Right lobe of liver (tissue), 4 donors: ENCODE data around the gene C19orf44.

ENCODE experiments used
- POLR2A ChIP-seq: fragments of 450-650 bp; IDR thresholded peaks from one replicate; pipeline ENCODE4 v1.6.1; 2017; ENCODE audit warnings: antibody characterized with exemption, mild to moderate bottlenecking
- TF ChIP-seq, protein P1 (sequence below), 4 donors: fragments of 200-600 bp in 3 of 4; fragments of 450-650 bp in 1 of 4; IDR thresholded peaks; one replicate each; pipeline versions ENCODE4 v1.5.1 to v1.8.0; 2016 to 2022; ENCODE audit warnings: antibody characterized with exemption in 4 of 4, mild to moderate bottlenecking in 2 of 4
- donor health status: DM: no; HTN: no; CAD: no.
- donor health status: DM: no; HTN: no; CAD: no.
- donor health status: DM: no; HTN: yes; CAD: no.

DNA sequence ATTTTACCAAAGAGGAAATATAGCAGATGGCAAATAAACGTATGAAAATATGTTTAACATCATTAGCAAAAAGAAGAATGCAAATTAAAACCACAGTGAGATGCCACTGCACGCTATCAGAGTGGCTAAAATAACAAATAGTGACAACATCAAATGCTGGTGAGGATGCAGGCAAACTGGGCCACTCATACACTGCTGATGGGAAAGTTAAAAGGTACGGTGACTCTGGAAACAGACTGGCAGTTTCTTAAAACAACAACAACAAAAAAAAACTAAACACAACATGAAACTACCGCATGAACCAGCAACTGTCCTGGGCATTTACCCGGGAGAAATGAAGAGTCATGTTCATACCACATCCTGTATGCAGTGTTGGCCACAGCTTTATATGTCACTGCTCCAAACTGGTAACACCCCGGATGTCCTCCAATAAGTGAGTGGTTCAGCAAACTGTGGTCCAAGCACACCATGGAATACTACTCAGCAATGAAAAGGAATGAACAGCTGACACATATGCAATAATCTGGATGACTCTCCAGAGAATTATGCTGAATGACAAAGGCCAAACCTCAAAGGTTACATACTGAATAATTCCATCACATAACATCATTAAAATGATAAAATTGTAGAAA, 46.7 kb upstream of the C19orf44 start:
- TF ChIP-seq, protein P1, sequence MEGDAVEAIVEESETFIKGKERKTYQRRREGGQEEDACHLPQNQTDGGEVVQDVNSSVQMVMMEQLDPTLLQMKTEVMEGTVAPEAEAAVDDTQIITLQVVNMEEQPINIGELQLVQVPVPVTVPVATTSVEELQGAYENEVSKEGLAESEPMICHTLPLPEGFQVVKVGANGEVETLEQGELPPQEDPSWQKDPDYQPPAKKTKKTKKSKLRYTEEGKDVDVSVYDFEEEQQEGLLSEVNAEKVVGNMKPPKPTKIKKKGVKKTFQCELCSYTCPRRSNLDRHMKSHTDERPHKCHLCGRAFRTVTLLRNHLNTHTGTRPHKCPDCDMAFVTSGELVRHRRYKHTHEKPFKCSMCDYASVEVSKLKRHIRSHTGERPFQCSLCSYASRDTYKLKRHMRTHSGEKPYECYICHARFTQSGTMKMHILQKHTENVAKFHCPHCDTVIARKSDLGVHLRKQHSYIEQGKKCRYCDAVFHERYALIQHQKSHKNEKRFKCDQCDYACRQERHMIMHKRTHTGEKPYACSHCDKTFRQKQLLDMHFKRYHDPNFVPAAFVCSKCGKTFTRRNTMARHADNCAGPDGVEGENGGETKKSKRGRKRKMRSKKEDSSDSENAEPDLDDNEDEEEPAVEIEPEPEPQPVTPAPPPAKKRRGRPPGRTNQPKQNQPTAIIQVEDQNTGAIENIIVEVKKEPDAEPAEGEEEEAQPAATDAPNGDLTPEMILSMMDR (IDR thresholded peaks at IDR 0.05) = no peak
- no peak for TF ChIP-seq POLR2A
